Suppressor macrophage treated with lipopolysaccharide for 1 hour (primary cell): ENCODE data around the gene CHAF1A.
A peak's percentile ranks its signal among the peaks of the same experiment; 100 is the strongest.

Source experiments
- DNase-seq, 3 donors: peaks; one replicate each; pipeline ENCODE4 v3.0.0-alpha.2; 2020 to 2022

The CHAF1A gene

GRCh38 chr19:4366666-4367335 is 35.6 kb upstream of the CHAF1A start:
- DNase-seq = no peak

GRCh38 chr19:4367336-4367723 is 35.1 kb upstream of the CHAF1A start:
- no peak for DNase-seq

- peak; percentile 26 to 58 (median 51) for DNase-seq
These were observed 34.7 kb upstream of the CHAF1A start for GRCh38 chr19:4367781-4368127.

GRCh38 chr19:4368128-4368820 is 34.2 kb upstream of the CHAF1A start:
- peak; percentile 64 to 77 (median 66) for DNase-seq

GRCh38 chr19:4369109-4369887 is 33.1 kb upstream of the CHAF1A start:
- peak; percentile 78 to 87 (median 86) for DNase-seq

- peak; percentile 85 to 90 (median 86) for DNase-seq
These were observed 32.6 kb upstream of the CHAF1A start for GRCh38 chr19:4369888-4370260.

- no peak for DNase-seq
These were observed 31.9 kb upstream of the CHAF1A start for GRCh38 chr19:4370418-4371041.

GRCh38 chr19:4371247-4372164 is 30.9 kb upstream of the CHAF1A start:
- DNase-seq = no peak

- no peak for DNase-seq
These were observed 30.1 kb upstream of the CHAF1A start for GRCh38 chr19:4372165-4373012.

GRCh38 chr19:4373013-4373367 is 29.4 kb upstream of the CHAF1A start:
- DNase-seq = no peak

- peak; percentile 64 to 68 (median 68) for DNase-seq
These were observed 28.6 kb upstream of the CHAF1A start for GRCh38 chr19:4373601-4374497.

GRCh38 chr19:4374498-4375163 is 27.8 kb upstream of the CHAF1A start:
- peak; percentile 86 to 93 (median 93) for DNase-seq

GRCh38 chr19:4375164-4376027 is 27.0 kb upstream of the CHAF1A start:
- DNase-seq = peak; percentile 62 to 73 (median 71)

GRCh38 chr19:4376028-4376670 is 26.3 kb upstream of the CHAF1A start:
- DNase-seq = no peak

- DNase-seq = no peak
These were observed 25.8 kb upstream of the CHAF1A start for GRCh38 chr19:4376671-4376990.

GRCh38 chr19:4376991-4377781 is 25.3 kb upstream of the CHAF1A start:
- DNase-seq = no peak

- DNase-seq = no peak
These were observed 23.6 kb upstream of the CHAF1A start for GRCh38 chr19:4378886-4379285.
